ENCODE results near the gene PPM1D.

DNA sequence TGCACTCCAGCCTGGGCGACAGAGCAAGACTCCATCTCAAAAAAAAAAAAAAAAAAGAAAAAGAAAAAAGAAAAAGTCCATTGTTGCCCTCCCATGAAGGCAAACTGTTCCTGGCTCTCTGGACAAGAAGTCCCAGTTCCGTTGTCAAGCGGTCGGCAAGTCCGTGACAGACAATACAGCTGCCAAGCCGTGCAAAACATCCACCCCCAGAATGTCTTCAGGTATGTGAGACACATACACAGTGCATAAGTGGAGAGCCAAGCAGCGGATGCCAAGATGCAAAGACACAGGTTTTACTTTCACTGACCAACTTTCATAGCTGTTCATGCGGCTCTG is 40.4 kb upstream of the PPM1D start:
- TF ChIP-seq GATA3 (IDR thresholded peaks at IDR 0.05; ENCODE audit: borderline replicate concordance) (no peak), CTCF (IDR thresholded peaks at IDR 0.05) (no peak), RAD21 (conservative IDR thresholded peaks at IDR 0.05 in 1 of 2, IDR thresholded peaks at IDR 0.05 in 1 of 2) (no peak), POLR2A (IDR thresholded peaks at IDR 0.05; ENCODE audit: low read length) (no peak), RCOR1 (IDR thresholded peaks at IDR 0.05; ENCODE audit: low read depth, low read length) (no peak), BHLHE40 (IDR thresholded peaks at IDR 0.05; ENCODE audit: low read depth, low read length) (no peak), E2F6 (IDR thresholded peaks at IDR 0.05; ENCODE audit: borderline replicate concordance, low read depth) (no peak), EP300 (IDR thresholded peaks at IDR 0.05) (no peak), POLR2AphosphoS2 (conservative IDR thresholded peaks at IDR 0.05; ENCODE audit: low read length) (no peak), NR3C1 (IDR thresholded peaks at IDR 0.05) (no peak), CEBPB (IDR thresholded peaks at IDR 0.05) (no peak), CHD2 (IDR thresholded peaks at IDR 0.05; ENCODE audit: low read length, partially characterized antibody) (no peak), JUNB (IDR thresholded peaks at IDR 0.05) (no peak), MYC (IDR thresholded peaks at IDR 0.05; ENCODE audit: borderline replicate concordance, low read length) (no peak)

Measured in A549 (cell line).